BJ (cell line): ENCODE measurements around the gene FNIP1. TPM values are rescaled to one million over a fixed set of nuclear protein-coding genes. Genes with fewer than 3 reads are reported as not detected.
"Not testable (repeated sequence)": the region's sequence is repeated elsewhere in the genome, so short reads cannot be mapped to it uniquely, and the experiment has no call there.

Experiments used
- CTCF ChIA-PET: fragments of 350-600 bp; formaldehyde crosslinking; extraction: SDS; loops from one replicate; lab custom pipeline; 2021; ENCODE audit warnings: antibody characterized with exemption, inconsistent platforms; lab: Yijun Ruan, JAX
- POLR2A ChIA-PET: fragments of 300-600 bp; sonication (Branson Sonifier 250); formaldehyde crosslinking; extraction: SDS; loops from one replicate; lab custom pipeline; 2021; ENCODE audit warnings: antibody characterized with exemption; lab: Charles Lee
- DNase-seq: peaks from one replicate; pipeline ENCODE4 v3.0.0-alpha.2; 2011; ENCODE audit warnings: low read depth
- H3K27me3 ChIP-seq: 2 replicates; pipeline ENCODE4 v1.6.0; 2011; ENCODE audit warnings: low read length; ENCODE audit not compliant: control insufficient read depth, insufficient read depth
- H3K36me3 ChIP-seq: 2 replicates; pipeline ENCODE4 v1.5.1; 2011; ENCODE audit warnings: low read length; ENCODE audit not compliant: control insufficient read depth, insufficient read depth
- H3K4me3 ChIP-seq: 2 replicates; pipeline ENCODE4 v1.5.1; 2011; ENCODE audit warnings: low read depth, mild to moderate bottlenecking, control low read depth, low read length
- polyA plus RNA-seq: library from polyadenylated mRNA; depleted of rRNA; stranded (reverse); fragments of >200 nt; gene quantifications from 2 replicates; pipeline ENCODE4 v1.2.3, GENCODE V29; 2011
- TF ChIP-seq, protein P1 (sequence below): IDR thresholded peaks from 2 replicates; pipeline ENCODE4 v1.5.1; 2011; ENCODE audit warnings: low read depth, mild to moderate bottlenecking, control low read depth, inconsistent platforms, low read length, moderate library complexity; ENCODE audit not compliant: insufficient read depth

FNIP1 gene
- polyA plus RNA-seq, 1 experiment, result 5.3 TPM

DNA sequence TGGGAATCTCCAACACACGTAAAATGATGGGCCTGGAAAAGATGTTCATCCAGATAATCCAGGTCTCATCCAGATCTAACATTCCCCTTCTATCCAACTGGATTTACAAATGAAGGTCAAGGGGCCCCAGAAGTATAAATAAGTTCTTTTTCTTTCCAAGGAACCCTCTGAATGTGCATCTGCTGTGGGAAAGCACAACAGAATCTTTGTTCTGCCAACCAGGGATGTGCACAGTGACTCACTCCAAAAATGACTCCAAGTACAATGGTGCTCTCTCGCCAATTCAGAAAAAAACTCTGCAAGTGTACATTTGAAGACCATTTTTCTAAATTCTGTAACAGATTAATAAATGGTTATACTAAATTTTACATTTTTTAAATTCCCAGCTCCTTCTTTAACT lies 174.2 kb downstream of the FNIP1 start:
- Histone ChIP-seq H3K27me3 (no peaks in the 10 kb centered on the region), H3K4me3 (no peak overlapping the region), H3K36me3 (no peaks in the 10 kb centered on the region)
- TF ChIP-seq, protein P1, sequence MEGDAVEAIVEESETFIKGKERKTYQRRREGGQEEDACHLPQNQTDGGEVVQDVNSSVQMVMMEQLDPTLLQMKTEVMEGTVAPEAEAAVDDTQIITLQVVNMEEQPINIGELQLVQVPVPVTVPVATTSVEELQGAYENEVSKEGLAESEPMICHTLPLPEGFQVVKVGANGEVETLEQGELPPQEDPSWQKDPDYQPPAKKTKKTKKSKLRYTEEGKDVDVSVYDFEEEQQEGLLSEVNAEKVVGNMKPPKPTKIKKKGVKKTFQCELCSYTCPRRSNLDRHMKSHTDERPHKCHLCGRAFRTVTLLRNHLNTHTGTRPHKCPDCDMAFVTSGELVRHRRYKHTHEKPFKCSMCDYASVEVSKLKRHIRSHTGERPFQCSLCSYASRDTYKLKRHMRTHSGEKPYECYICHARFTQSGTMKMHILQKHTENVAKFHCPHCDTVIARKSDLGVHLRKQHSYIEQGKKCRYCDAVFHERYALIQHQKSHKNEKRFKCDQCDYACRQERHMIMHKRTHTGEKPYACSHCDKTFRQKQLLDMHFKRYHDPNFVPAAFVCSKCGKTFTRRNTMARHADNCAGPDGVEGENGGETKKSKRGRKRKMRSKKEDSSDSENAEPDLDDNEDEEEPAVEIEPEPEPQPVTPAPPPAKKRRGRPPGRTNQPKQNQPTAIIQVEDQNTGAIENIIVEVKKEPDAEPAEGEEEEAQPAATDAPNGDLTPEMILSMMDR, result no peak
- POLR2A ChIA-PET, result no interaction called here
- no peak for DNase-seq
- CTCF ChIA-PET, result interaction anchor here (0.6 kb wide), 1 partner anchor 24 kb away, joined by 3 read pairs; no protein-coding TSS in a partner anchor

DNA sequence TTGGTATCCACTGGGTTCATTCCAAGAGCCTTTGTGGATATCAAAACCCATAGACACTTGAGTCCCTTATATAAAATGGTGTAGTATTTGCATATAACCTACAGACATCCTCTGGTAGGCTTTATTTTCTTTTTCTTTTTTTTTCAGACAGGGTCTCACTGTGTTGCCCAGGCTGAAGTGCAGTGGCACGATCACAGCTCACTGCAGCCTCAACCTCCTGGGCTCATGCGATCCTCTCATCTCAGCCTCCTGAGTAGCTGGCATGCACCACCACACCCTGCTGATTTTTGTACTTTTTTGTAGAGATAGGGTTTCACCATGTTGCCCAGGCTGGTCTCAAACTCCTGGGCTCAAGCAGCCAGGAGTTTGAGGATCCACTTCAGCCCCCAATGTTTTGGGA lies 175.7 kb downstream of the FNIP1 start:
- H3K27me3 ChIP-seq, H3K4me3 ChIP-seq, DNase-seq, H3K36me3 ChIP-seq, POLR2A ChIA-PET: not testable (repeated sequence)
- CTCF ChIA-PET, result interaction anchor here (1.2 kb wide), 1 partner anchor 446 kb away, joined by 3 read pairs; no protein-coding TSS in a partner anchor

DNA sequence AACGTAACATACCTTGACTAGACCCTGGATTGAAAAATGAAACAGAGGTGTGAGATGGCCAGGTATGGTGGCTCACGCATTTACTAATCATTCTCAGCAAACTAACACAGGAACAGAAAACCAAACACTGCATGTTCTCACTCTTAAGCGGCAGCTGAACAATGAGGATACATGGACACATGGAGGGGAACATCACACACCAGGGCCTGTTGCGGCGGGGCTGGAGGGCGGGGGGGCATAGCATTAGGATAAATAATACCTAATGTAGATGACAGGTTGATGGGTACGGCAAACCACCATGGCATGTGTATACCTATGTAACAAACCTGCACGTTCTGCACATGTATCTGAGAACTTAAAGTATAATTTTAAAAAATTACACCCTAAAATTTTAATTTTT lies 177.7 kb downstream of the FNIP1 start:
- DNase-seq, result no peak
- TF ChIP-seq, protein P1, result no peak
- CTCF ChIA-PET, result no interaction called here
- no peak overlapping the region for H3K4me3 ChIP-seq
- H3K36me3 ChIP-seq, result no peaks in the 10 kb centered on the region; the same call in 1 of the 2 replicates
- H3K27me3 ChIP-seq, result no peaks in the 10 kb centered on the region
- POLR2A ChIA-PET, result no interaction called here

DNA sequence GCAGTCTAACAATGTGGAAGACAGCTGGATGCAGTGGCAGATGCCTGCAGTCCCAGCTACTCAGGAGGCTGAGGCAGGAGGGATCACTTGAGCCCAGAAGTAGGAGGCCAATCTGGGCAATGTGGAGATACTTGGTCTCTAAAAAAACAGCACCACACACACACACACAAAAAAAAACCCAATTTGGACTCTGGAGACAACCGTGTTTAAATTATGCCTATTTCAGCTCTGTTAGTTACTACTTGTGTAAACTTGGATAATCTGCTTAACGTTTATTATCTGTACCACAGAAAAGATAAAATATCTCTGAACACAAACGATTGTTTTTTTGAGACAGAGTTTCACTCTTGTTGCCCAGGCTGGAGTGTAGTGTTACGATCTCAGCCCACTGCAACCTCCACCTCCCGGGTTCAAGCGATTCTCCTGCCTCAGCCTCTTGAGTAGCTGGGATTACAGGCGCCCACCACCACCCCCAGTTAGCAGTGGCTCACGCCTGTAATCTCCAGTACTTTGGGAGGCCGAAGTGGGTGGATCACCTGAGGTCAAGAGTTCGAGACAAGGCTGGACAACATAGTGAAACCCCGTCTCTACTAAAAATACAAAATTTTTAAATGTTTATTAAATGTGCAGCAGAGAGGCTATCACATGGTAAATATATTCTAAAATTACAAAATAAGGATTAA lies 179.5 kb downstream of the FNIP1 start:
- no peak overlapping the region for H3K4me3 ChIP-seq
- DNase-seq, result no peak
- no peaks in the 10 kb centered on the region for H3K27me3 ChIP-seq
- TF ChIP-seq, protein P1, result no peak
- ChIA-PET POLR2A (no interaction called here), CTCF (interaction anchor here (0.6 to 1.1 kb wide), 2 partner anchors 391 to 711 kb away, joined by 3 read pairs; no protein-coding TSS in a partner anchor)
- H3K36me3 ChIP-seq, result no peaks in the 10 kb centered on the region; the same call in 1 of the 2 replicates

DNA sequence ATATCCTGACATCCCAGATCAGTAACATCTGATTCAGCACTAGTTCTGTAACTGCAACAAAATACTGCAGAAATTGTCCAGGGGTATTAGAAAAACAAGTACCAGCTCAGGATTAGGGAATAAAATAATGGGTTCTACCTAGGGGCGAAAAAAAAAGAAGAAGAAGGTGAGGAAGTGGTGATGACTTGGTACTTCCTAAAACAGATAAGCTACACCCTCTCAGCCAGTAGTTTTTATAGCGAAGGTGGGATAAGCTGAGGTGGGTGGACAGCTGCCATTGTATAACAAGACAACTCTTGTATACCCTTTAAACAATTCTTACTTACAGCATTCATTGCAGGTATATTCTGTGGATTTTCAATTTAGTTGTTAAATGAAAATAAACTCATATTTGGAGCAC lies 180.9 kb downstream of the FNIP1 start:
- no peak for DNase-seq
- ChIA-PET CTCF (interaction anchor here (0.6 to 1.1 kb wide), 3 partner anchors 18 to 392 kb away, joined by 3 read pairs; no protein-coding TSS in a partner anchor), POLR2A (no interaction called here)
- Histone ChIP-seq H3K4me3 (no peak overlapping the region), H3K27me3 (no peaks in the 10 kb centered on the region), H3K36me3 (no peaks in the 10 kb centered on the region; the same call in none of the 2 replicates)
- TF ChIP-seq, protein P1, result no peak
